HG02840 (cell line): Measurements from ENCODE around the gene ZNF652.
"Not testable (repeated sequence)": the region's sequence is repeated elsewhere in the genome, so short reads cannot be mapped to it uniquely, and the experiment has no call there.

Experiments used
- ATAC-seq: cut with Tn5 transposase; IDR thresholded peaks from one replicate; pipeline ENCODE4 v1.9.1; 2021; ENCODE audit warnings: mild to moderate bottlenecking, moderate library complexity, moderate number of reproducible peaks; ENCODE audit not compliant: unreplicated experiment, low FRiP score

The ZNF652 gene

DNA sequence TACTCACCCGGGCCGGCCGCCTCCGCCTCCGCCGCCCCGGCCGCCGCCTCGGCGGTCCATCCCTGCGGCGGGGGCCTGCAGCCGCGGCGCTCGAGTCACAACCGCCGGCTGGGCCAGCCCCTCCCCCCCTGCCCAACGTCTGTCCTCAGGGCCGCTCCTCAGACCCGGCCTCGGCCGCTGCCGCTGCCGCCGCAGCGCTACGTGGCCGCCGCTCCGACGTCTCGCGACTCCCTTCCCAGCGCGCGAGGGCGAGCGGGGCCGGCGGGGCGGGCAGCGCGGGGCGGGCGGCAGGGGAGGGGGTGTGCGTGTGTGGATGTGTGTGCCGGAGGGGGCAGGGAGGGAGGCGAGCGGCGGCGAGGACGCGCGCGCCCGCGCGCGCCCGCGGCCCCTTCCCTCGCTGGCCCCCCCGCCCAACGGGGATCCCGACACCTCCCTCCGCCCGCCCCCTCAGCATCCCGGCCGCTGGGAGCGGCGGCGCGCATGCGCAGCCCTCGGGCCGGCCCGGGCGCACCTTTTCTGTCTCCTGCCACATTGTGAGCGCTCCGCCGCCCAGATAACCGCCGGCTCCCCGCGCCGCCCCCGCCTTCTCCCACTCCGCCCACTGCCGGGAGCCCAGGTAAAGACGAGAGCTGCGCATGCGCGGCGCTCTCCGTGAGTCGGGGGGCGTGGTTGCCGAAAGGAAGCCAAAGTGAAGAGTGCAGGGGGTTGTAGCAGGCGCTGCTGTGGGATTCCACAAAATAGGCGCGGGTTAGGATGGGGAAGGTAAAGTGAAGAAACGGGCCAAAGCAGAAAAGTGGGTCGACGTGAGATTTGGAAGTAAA is at the start of gene ZNF652:
Gene ZNF652 (minus strand): TSS at position 349 of the 821 bp plus-strand sequence. CDS start 44,525 bp downstream, outside the sequence.
- peak; percentile 68 for ATAC-seq

DNA sequence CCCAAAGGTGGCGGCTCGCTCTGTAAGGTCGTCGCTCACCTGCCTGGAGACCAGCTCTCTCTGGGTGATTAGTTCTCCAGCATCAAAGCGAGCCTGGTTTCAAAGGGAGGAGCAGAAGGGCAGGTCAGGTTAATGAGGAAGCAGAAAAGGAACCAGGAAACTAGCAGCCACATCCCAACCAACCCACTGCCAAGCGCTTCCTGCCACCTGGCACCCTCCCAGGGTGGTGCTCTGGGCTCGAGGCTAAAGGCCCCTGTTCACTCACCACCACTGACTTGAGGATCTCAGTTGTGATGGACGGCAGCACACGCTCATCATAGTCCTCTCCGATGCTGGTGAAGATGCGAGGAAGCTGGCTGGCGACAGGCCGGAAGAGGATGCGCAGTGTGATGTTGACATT is 47.0 kb upstream of the ZNF652 start:
- ATAC-seq, result no peak

DNA sequence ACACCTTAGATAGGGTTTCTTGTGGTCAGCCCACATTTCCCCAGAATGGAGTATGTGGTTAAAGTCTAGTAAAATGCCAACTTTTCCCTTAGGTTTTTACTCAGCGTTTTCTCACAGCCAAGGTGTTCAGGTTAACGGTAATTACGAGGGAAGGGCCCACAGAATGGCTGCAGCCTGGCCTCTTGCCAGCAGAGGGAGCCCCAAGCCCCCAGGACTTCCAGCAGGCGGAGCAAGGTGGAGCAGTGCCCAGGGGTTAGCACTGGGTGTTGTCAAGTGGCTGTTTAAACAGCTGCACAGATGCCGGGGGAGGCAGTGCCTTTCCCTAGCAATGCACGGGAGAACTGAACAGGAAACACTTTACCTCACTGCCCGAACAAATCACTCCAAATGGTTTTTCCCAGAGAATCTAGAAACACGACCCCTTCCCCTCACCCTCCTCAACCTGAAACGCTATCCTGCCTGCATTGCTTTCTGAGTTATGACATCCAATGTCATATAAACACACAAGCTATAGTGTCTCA is 46.0 kb upstream of the ZNF652 start:
- no peak for ATAC-seq

- ATAC-seq, result no peak
Observed at GRCh38 chr17:49407086-49407485, 45.0 kb upstream of the ZNF652 start.

GRCh38 chr17:49406421-49407061 is 44.5 kb upstream of the ZNF652 start:
- no peak for ATAC-seq

DNA sequence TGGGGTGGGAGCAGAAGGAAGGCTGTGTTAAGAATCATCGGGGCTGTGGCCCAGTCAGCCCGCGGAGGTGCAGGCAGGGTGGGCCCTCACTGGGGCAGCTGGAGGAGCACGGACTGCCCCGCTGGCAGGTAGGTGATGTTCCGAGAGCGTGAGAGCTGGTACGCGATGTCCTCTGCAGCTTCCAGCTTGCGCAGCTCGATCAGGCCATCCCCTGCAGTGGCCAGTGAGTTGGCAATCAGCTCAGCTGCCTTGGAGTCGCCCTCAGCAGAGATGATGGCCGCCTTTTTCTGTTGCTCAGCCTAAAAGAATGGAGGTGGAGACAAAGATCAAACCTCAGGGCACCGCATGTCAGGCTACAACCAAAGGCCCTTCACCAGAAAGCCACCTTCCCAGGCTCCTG is 42.9 kb upstream of the ZNF652 start:
- no peak for ATAC-seq

DNA sequence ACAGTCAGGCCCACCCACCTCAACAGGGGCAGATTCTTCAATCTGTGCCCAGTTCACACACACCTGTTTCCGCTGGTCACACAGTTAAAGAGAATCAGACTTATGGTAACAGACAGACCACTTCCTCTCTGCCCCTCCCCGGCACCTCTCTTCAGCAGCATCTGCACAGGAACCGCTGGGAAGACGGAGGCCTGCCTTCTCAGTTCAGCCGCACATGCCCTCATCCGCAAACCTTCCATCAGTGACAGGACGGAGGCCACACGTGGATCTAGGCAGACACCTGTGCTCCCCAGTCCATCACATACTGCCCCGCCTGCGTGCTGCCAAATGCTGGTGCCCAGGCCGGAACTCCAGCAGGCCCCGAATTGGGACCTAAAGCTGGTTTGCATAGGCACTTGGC is 42.3 kb upstream of the ZNF652 start:
- no peak for ATAC-seq

- no peak for ATAC-seq
Observed at GRCh38 chr17:49403514-49404289, 41.7 kb upstream of the ZNF652 start.

DNA sequence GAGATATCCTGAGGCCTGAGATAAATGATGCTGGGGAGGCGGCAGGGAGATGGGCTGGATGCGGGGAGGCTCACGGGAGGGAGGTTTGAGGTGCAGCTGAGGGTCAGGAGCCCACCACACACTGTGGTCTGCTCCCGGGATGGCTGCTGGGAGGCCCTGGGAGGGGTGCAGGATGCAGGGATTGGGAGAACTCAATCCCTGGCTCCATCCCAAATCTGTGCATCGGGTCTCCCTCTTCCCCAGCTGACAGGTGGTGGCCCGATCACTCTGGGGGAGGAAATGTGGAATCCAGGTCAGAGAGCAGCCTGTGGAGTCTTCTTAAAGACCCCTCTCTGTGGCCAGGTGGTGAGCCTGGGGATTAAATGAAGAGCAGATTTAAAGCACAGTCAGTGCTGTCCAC is 40.7 kb upstream of the ZNF652 start:
- no peak for ATAC-seq

DNA sequence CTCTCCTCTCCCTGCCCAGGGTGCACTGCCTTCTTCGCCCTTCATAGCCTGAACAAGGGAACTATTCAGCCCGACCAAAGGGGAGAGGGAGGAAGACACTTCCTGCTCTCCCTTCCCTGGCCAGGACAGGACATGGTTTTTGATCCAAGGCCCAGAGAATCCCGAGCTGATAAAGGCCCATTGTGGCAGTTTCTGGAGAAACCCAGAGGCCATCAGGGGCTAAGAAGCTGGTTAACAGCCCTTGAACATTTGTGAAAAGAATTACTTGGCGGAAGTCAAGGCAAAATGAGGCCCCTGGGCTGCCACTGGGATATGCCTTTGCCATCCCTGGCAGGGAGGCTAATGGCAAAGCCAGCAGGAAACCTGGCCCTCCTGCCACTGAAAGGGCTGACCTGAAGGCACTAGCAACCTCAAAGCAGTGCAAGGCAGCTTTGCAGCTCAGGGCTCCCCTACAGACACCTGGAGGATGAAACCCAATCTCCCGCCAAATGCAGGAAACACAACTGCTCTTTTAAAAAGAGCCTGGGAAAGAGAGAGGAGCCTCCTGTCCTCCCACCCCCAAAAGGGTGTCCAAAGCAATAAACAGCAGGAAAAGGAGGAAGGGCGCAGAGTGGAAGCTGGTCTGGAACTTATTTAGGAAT is 40.0 kb upstream of the ZNF652 start:
- ATAC-seq, result no peak

DNA sequence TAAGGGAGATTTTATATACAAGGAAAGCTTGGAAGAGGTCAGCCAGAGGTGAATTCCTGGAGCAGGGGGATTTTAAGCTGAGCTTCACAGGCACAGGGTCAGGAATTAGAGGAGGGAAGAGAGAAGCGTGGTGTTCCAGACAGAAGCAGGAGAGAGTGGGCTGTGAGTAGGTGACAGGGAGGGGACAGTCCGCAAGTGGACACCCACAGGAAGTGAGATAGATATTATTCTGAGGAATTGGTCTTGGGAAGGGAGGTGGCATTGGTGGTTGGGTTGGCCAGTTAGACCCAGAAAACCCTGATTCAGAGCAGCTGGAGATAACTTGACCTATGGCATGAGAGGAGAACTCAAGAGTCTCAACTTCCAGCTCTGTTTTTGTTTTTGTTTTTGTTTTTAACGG is 37.9 kb upstream of the ZNF652 start:
- ATAC-seq, result no peak

DNA sequence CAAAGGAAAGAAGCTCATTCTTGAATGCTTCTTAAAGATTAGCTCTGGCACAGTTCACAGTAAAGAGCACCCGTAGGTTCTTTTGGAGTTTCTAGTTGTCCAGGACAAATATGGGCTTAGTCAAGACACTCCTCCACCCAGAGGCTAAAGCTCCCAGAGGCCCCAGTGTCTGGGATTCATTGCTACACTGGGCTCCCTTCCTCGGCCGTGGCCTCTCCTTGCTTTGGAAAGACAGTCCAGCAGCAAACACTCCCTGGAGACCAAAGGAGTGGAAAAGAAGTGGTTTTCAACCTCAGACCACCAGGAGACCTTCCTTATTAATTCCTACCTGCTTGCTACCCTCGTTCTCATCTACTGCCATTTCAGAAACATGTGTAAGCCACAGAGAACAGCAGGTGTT is 35.5 kb upstream of the ZNF652 start:
- no peak for ATAC-seq

DNA sequence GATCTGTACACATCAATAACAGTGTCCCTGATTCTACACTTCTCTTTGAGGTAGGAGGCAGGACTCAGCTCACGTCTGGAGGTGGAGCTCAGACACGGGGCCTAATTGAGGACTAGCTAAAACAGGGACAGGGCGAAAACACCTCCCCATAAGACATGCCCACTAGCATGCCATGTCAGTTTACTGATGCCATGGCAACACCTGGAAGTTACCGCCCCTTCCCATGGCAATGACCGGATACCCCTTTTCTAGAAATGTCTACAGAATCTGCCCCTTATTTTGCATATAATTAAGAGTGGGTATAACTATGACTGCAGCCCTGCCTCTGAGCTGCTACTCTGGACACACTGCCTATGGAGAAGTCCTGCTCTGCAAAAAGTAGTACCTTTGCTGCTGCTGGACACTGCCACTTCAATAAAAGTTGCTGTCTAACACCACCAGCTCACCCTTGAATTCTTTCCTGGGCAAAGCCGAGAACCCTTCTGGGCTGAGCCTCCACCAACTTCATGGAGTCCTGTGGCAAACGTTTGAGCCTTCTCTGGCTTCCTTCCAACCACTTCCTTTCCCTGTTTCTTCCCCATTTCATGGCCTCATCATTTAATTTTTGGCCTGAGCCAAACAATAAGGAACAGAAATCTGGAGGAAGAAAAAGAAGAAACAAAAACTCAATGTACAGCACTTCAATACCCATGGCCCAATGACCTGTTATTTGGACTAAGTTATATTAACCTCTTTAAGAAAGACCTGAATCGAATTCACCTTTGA is 31.6 kb upstream of the ZNF652 start:
- ATAC-seq, result no peak

GRCh38 chr17:49390548-49391324 is 28.7 kb upstream of the ZNF652 start:
- no peak for ATAC-seq

GRCh38 chr17:49389514-49390347 is 27.7 kb upstream of the ZNF652 start:
- not testable (repeated sequence) for ATAC-seq

GRCh38 chr17:49388692-49389513 is 26.9 kb upstream of the ZNF652 start:
- no peak for ATAC-seq

GRCh38 chr17:49388290-49388640 is 26.2 kb upstream of the ZNF652 start:
- ATAC-seq, result no peak
